ENCODE measurements around the gene TBC1D22A. TPM values are rescaled to one million over a fixed set of nuclear protein-coding genes. Genes with fewer than 3 reads are reported as not detected.

TBC1D22A gene
- total RNA-seq, 2 experiments from 2014 or later: 37.4 TPM

- POLR2A ChIA-PET: no interaction called here
- CTCF ChIA-PET: no interaction called here
Measured at GRCh38 chr22:47060718-47061117, 298.3 kb downstream of the TBC1D22A start.

GRCh38 chr22:47061226-47061625 lies 298.8 kb downstream of the TBC1D22A start:
- ChIA-PET POLR2A (no interaction called here), CTCF (no interaction called here)

GRCh38 chr22:47062126-47062525 lies 299.7 kb downstream of the TBC1D22A start:
- CTCF ChIA-PET: interaction anchor here (0.7 kb wide), 1 partner anchor 188 kb away, joined by 3 read pairs; no protein-coding TSS in a partner anchor
- POLR2A ChIA-PET: no interaction called here

- POLR2A ChIA-PET: no interaction called here
Measured at GRCh38 chr22:47063071-47063509, 300.6 kb downstream of the TBC1D22A start.

GRCh38 chr22:47063606-47064005 lies 301.2 kb downstream of the TBC1D22A start:
- CTCF ChIA-PET: no interaction called here
- POLR2A ChIA-PET: no interaction called here

More at GRCh38 chr22:47063071-47063509, 300.6 kb downstream of the TBC1D22A start:
- CTCF ChIA-PET: no interaction called here

GRCh38 chr22:47064016-47064415 lies 301.6 kb downstream of the TBC1D22A start:
- CTCF ChIA-PET: no interaction called here
- POLR2A ChIA-PET: no interaction called here

GRCh38 chr22:47064416-47064815 lies 302.0 kb downstream of the TBC1D22A start:
- ChIA-PET POLR2A (no interaction called here), CTCF (no interaction called here)

- POLR2A ChIA-PET: no interaction called here
- CTCF ChIA-PET: no interaction called here
Measured at GRCh38 chr22:47065756-47066615, 303.5 kb downstream of the TBC1D22A start.

GRCh38 chr22:47066616-47066905 lies 304.1 kb downstream of the TBC1D22A start:
- CTCF ChIA-PET: no interaction called here
- POLR2A ChIA-PET: no interaction called here

GRCh38 chr22:47067321-47067890 lies 305.0 kb downstream of the TBC1D22A start:
- ChIA-PET POLR2A (no interaction called here), CTCF (no interaction called here)

- POLR2A ChIA-PET: no interaction called here
- CTCF ChIA-PET: no interaction called here
Measured at GRCh38 chr22:47067911-47068625, 305.6 kb downstream of the TBC1D22A start.

- ChIA-PET POLR2A (no interaction called here), CTCF (no interaction called here)
Measured at GRCh38 chr22:47068626-47068996, 306.2 kb downstream of the TBC1D22A start.

- POLR2A ChIA-PET: no interaction called here
- CTCF ChIA-PET: no interaction called here
Measured at GRCh38 chr22:47069270-47069669, 306.8 kb downstream of the TBC1D22A start.

- POLR2A ChIA-PET: no interaction called here
- CTCF ChIA-PET: no interaction called here
Measured at GRCh38 chr22:47071078-47071806, 308.8 kb downstream of the TBC1D22A start.

GRCh38 chr22:47071807-47072641 lies 309.6 kb downstream of the TBC1D22A start:
- ChIA-PET POLR2A (no interaction called here), CTCF (no interaction called here)

- ChIA-PET POLR2A (no interaction called here), CTCF (no interaction called here)
Measured at GRCh38 chr22:47072642-47072967, 310.2 kb downstream of the TBC1D22A start.

GRCh38 chr22:47073075-47073474 lies 310.6 kb downstream of the TBC1D22A start:
- POLR2A ChIA-PET: no interaction called here

GRCh38 chr22:47074105-47074504 lies 311.7 kb downstream of the TBC1D22A start:
- ChIA-PET POLR2A (no interaction called here), CTCF (no interaction called here)

More at GRCh38 chr22:47073075-47073474, 310.6 kb downstream of the TBC1D22A start:
- CTCF ChIA-PET: no interaction called here

- CTCF ChIA-PET: no interaction called here
- POLR2A ChIA-PET: no interaction called here
Measured at GRCh38 chr22:47075568-47075967, 313.1 kb downstream of the TBC1D22A start.

GRCh38 chr22:47076758-47077157 lies 314.3 kb downstream of the TBC1D22A start:
- ChIA-PET POLR2A (no interaction called here), CTCF (no interaction called here)

All from activated CD8-positive, alpha-beta memory T cell treated with anti-CD3 and anti-CD28 coated beads for 36 hours (primary cell).